ENCODE measurements around the gene UBR4.

UBR4 gene

GRCh38 chr1:19037659-19038058, 172.4 kb downstream of the UBR4 start:
- no peak for DNase-seq

- DNase-seq: no peak
Measured at GRCh38 chr1:19036813-19037605, 173.1 kb downstream of the UBR4 start.

GRCh38 chr1:19036041-19036812, 173.8 kb downstream of the UBR4 start:
- DNase-seq: no peak

GRCh38 chr1:19035377-19036040, 174.6 kb downstream of the UBR4 start:
- DNase-seq: no peak

- DNase-seq: no peak
Measured at GRCh38 chr1:19034721-19035120, 175.3 kb downstream of the UBR4 start.

- no peak for DNase-seq
Measured at GRCh38 chr1:19033926-19034680, 176.0 kb downstream of the UBR4 start.

- DNase-seq: no peak
Measured at GRCh38 chr1:19033515-19033839, 176.6 kb downstream of the UBR4 start.

GRCh38 chr1:19032701-19033514, 177.2 kb downstream of the UBR4 start:
- DNase-seq: no peak

- DNase-seq: no peak
Measured at GRCh38 chr1:19032413-19032695, 177.7 kb downstream of the UBR4 start.

- no peak for DNase-seq
Measured at GRCh38 chr1:19029191-19030085, 180.6 kb downstream of the UBR4 start.

GRCh38 chr1:19028546-19029129, 181.4 kb downstream of the UBR4 start:
- no peak for DNase-seq

GRCh38 chr1:19028110-19028509, 182.0 kb downstream of the UBR4 start:
- peak in 4 of 51 donors; percentile 8 to 26 (median 14) for DNase-seq
